Measurements from ENCODE around the gene VTA1. TPM values are rescaled to one million over a fixed set of nuclear protein-coding genes. Genes with fewer than 3 reads are reported as not detected.

The VTA1 gene
- total and polyA plus RNA-seq, 8 donors, result 15.6 to 56.8 (median 25.8) TPM

DNA sequence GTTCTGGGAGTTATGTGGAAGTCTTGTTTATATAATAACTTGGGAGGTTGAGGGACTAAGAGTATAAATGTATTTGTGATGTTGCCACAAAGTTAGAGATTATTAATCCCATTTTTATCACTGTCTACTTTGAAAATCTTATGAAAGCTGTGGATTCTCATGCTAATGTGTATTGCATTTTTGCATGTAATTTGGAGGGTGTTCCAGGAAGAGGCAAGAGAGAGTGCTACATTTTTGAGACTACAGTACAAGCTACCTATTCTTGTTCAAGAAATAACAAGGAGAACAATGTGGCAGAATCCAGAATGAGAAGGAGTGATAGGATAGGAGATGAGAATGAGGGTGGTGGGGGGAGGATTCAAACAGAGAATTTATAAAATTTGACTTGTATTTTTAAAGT, 34.9 kb downstream of the VTA1 start:
- DNase-seq, result no peak
- no peak overlapping the region for H3K27ac ChIP-seq
- intact Hi-C loops (cut with DNase I; ENCODE audit: low total_unique reads), result no loop called here
- no peak for TF ChIP-seq EP300 (IDR thresholded peaks at IDR 0.05)
- TF ChIP-seq, protein P1, sequence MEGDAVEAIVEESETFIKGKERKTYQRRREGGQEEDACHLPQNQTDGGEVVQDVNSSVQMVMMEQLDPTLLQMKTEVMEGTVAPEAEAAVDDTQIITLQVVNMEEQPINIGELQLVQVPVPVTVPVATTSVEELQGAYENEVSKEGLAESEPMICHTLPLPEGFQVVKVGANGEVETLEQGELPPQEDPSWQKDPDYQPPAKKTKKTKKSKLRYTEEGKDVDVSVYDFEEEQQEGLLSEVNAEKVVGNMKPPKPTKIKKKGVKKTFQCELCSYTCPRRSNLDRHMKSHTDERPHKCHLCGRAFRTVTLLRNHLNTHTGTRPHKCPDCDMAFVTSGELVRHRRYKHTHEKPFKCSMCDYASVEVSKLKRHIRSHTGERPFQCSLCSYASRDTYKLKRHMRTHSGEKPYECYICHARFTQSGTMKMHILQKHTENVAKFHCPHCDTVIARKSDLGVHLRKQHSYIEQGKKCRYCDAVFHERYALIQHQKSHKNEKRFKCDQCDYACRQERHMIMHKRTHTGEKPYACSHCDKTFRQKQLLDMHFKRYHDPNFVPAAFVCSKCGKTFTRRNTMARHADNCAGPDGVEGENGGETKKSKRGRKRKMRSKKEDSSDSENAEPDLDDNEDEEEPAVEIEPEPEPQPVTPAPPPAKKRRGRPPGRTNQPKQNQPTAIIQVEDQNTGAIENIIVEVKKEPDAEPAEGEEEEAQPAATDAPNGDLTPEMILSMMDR (IDR thresholded peaks at IDR 0.05), result no peak
- TF ChIP-seq POLR2A (IDR thresholded peaks at IDR 0.05), result no peak
- TF ChIP-seq POLR2AphosphoS5 (IDR thresholded peaks at IDR 0.05), result no peak
- H3K4me3 ChIP-seq, result no peak overlapping the region
- H3K9me3 ChIP-seq, result peaks cover 0 to 14% (median 5%) of the 10 kb centered on the region in 4 donors
- no peaks in the 10 kb centered on the region for H3K4me1 ChIP-seq
- no peaks in the 10 kb centered on the region for H3K27me3 ChIP-seq
- peaks cover 4 to 35% (median 23%) of the 10 kb centered on the region in 4 donors for H3K36me3 ChIP-seq

DNA sequence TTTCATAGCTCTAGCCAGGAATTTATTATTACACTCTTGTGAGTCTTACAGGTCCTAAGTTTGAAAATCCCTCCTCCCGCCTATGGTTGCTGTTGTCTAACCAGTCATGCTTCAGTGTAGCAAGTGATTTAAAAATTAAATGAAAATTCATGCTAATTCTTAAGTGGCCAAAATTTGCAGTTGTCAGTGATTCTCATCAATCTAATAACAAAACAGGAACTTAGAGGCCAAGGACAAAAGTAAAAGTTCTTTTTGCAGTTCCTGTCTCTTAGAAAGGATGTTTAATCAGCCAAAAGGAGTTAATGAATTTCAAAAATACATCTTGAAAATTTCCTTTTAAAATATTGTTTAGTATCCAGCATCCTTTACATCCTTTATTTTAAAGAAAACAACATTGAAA, 36.3 kb downstream of the VTA1 start:
- no peak for DNase-seq
- 92 to 99% (median 95%) methylated on average over 1 of the region's 1 CpG for WGBS, 5 donors
- no peaks in the 10 kb centered on the region for H3K27me3 ChIP-seq
- TF ChIP-seq POLR2AphosphoS5 (IDR thresholded peaks at IDR 0.05) (no peak), POLR2A (IDR thresholded peaks at IDR 0.05) (no peak), EP300 (IDR thresholded peaks at IDR 0.05) (no peak)
- TF ChIP-seq, protein P1 (IDR thresholded peaks at IDR 0.05), result no peak
- H3K4me3 ChIP-seq, result no peak overlapping the region
- no peak overlapping the region for H3K27ac ChIP-seq
- peaks cover 0 to 3% (median under 1%) of the 10 kb centered on the region in 4 donors for H3K9me3 ChIP-seq
- H3K36me3 ChIP-seq, result peaks cover 0 to 22% (median 10%) of the 10 kb centered on the region in 4 donors
- no peaks in the 10 kb centered on the region for H3K4me1 ChIP-seq
- intact Hi-C loops (cut with DNase I; ENCODE audit: low total_unique reads), result no loop called here

DNA sequence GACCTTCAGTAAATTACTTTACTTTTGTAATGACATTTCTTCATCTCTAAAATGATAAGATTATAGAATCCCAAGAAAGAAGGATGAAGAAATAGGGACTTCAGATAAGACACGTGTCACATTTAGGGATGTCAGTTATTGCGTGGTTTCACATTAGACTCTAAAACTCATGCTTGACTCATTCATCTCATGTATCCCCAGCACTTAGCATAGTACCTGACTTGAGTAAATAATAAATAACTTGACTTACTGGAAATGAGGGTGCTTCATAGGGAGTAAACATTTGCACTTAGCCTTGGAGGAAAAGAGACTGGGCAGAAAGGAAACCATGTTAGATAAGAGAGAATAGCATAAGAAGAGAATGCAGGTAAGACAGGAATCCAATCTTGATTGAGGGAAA, 37.2 kb downstream of the VTA1 start:
- H3K36me3 ChIP-seq, result peaks cover 0 to 14% (median 7%) of the 10 kb centered on the region in 4 donors
- intact Hi-C loops (cut with DNase I; ENCODE audit: low total_unique reads), result no loop called here
- no peaks in the 10 kb centered on the region for H3K9me3 ChIP-seq
- no peak overlapping the region for H3K27ac ChIP-seq
- TF ChIP-seq POLR2A (IDR thresholded peaks at IDR 0.05) (no peak), EP300 (IDR thresholded peaks at IDR 0.05) (no peak), POLR2AphosphoS5 (IDR thresholded peaks at IDR 0.05) (no peak)
- TF ChIP-seq, protein P1 (IDR thresholded peaks at IDR 0.05), result no peak
- WGBS, 5 donors, result 84 to 99% (median 89%) methylated on average over 2 of the region's 2 CpGs
- no peaks in the 10 kb centered on the region for H3K27me3 ChIP-seq
- no peak for DNase-seq
- no peaks in the 10 kb centered on the region for H3K4me1 ChIP-seq
- H3K4me3 ChIP-seq, result no peak overlapping the region

DNA sequence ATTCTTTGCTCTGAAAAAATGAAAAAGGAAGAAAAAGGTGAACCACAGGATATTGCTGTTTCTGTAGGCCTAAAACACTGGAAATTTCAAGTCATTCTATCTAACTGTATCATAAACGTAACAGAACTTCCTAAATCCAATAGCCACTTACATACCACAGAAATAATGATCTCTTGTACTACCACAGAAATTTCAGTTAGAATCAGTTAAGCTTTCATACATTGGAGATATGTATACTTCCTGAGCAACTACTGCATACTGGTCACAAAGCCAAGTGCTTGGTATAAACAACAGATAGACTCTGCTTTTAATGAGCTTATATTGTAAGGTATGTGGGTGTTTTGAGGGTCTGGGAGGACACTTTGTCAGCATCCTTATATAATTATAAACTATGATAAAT, 38.6 kb downstream of the VTA1 start:
- Histone ChIP-seq H3K27ac (no peak overlapping the region), H3K36me3 (peaks cover 0 to 23% (median 18%) of the 10 kb centered on the region in 4 donors), H3K9me3 (no peaks in the 10 kb centered on the region), H3K4me1 (no peaks in the 10 kb centered on the region), H3K27me3 (no peaks in the 10 kb centered on the region), H3K4me3 (no peak overlapping the region)
- TF ChIP-seq POLR2A (IDR thresholded peaks at IDR 0.05) (no peak), EP300 (IDR thresholded peaks at IDR 0.05) (no peak), POLR2AphosphoS5 (IDR thresholded peaks at IDR 0.05) (no peak)
- TF ChIP-seq, protein P1 (IDR thresholded peaks at IDR 0.05), result no peak
- no peak for DNase-seq
- 90 to 94% (median 91%) methylated on average over 1 of the region's 1 CpG for WGBS, 5 donors
- intact Hi-C loops (cut with DNase I; ENCODE audit: low total_unique reads), result no loop called here

All from stomach (tissue), 9 donors.